Hematopoietic multipotent progenitor cell (in vitro differentiated cells): ENCODE data around the gene CLDN6. TPM values are rescaled to one million over a fixed set of nuclear protein-coding genes. Genes with fewer than 3 reads are reported as not detected.

Experiments
- small RNA-seq: library from RNA; depleted of rRNA; stranded (forward); fragments of <200 nt; gene quantifications from one replicate; pipeline ENCODE3, GENCODE V24; 2012
- total RNA-seq: library from RNA; depleted of rRNA; stranded (reverse); fragments of >200 nt; gene quantifications from one replicate; pipeline ENCODE4 v1.2.3, GENCODE V29; 2012

Gene CLDN6
- total RNA-seq, 1 donor, result 0.27 TPM

Small RNA genes within 50 kb of the gene (small RNA-seq; reads per million reads assigned to genes)
- gene LINC00514, result not detected

Other genes with a start within 250 kb of the CLDN6 start
- gene ELOB, start 240.9 kb downstream of the CLDN6 start, total RNA-seq, result 263 TPM
- not detected for gene PRSS33, start 230.6 kb downstream of the CLDN6 start, total RNA-seq
- 0.27 TPM for gene PRSS41, start 219.7 kb downstream of the CLDN6 start, total RNA-seq
- 27.2 TPM for gene PRSS21, start 200.9 kb downstream of the CLDN6 start, total RNA-seq
- gene ZG16B, start 187.9 kb downstream of the CLDN6 start, total RNA-seq, result 4.3 TPM
- not detected for gene PRSS22, start 160.0 kb downstream of the CLDN6 start, total RNA-seq
- gene FLYWCH2, start 135.0 kb downstream of the CLDN6 start, total RNA-seq, result 54.1 TPM
- gene FLYWCH1, start 106.3 kb downstream of the CLDN6 start, total RNA-seq, result 28.3 TPM
- gene KREMEN2, start 53.9 kb downstream of the CLDN6 start, total RNA-seq, result under 0.01 TPM
- gene PAQR4, start 48.8 kb downstream of the CLDN6 start, total RNA-seq, result 19.4 TPM
- 7.3 TPM for gene PKMYT1, start 37.7 kb downstream of the CLDN6 start, total RNA-seq
- 0.27 TPM for gene CLDN9, start 5.3 kb downstream of the CLDN6 start, total RNA-seq
- gene TNFRSF12A, start 2.2 kb upstream of the CLDN6 start, total RNA-seq, result 7.8 TPM
- gene HCFC1R1, start 5.8 kb upstream of the CLDN6 start, total RNA-seq, result 17.8 TPM
- 45.0 TPM for gene THOC6, start 5.9 kb upstream of the CLDN6 start, total RNA-seq
- not detected for gene BICDL2, start 18.8 kb upstream of the CLDN6 start, total RNA-seq
- gene MMP25, start 28.4 kb upstream of the CLDN6 start, total RNA-seq, result 0.27 TPM
- gene IL32, start 47.5 kb upstream of the CLDN6 start, total RNA-seq, result 0.54 TPM
- under 0.01 TPM for gene ZSCAN10, start 81.1 kb upstream of the CLDN6 start, total RNA-seq
- gene ZNF205, start 94.4 kb upstream of the CLDN6 start, total RNA-seq, result 4.8 TPM
- 7.0 TPM for gene ZNF213, start 116.8 kb upstream of the CLDN6 start, total RNA-seq
- not detected for gene OR1F1, start 170.0 kb upstream of the CLDN6 start, total RNA-seq
- gene ZNF200, start 217.0 kb upstream of the CLDN6 start, total RNA-seq, result 4.6 TPM
- gene MEFV, start 238.4 kb upstream of the CLDN6 start, total RNA-seq, result 0.81 TPM